ENCODE measurements around the gene CPNE4.

CPNE4 gene

GRCh38 chr3:131907796-131908195 lies 127.0 kb downstream of the CPNE4 start:
- Histone ChIP-seq H3K36me3 (no peaks in the 10 kb centered on the region), H3K4me3 (ENCODE audit: low read depth, low read length) (no peak overlapping the region), H3K9me3 (ENCODE audit: severe bottlenecking) (no peaks in the 10 kb centered on the region), H3K27me3 (ENCODE audit: insufficient read depth, low read depth, severe bottlenecking) (no peaks in the 10 kb centered on the region), H3K27ac (no peak overlapping the region)
- TF ChIP-seq, protein P1, sequence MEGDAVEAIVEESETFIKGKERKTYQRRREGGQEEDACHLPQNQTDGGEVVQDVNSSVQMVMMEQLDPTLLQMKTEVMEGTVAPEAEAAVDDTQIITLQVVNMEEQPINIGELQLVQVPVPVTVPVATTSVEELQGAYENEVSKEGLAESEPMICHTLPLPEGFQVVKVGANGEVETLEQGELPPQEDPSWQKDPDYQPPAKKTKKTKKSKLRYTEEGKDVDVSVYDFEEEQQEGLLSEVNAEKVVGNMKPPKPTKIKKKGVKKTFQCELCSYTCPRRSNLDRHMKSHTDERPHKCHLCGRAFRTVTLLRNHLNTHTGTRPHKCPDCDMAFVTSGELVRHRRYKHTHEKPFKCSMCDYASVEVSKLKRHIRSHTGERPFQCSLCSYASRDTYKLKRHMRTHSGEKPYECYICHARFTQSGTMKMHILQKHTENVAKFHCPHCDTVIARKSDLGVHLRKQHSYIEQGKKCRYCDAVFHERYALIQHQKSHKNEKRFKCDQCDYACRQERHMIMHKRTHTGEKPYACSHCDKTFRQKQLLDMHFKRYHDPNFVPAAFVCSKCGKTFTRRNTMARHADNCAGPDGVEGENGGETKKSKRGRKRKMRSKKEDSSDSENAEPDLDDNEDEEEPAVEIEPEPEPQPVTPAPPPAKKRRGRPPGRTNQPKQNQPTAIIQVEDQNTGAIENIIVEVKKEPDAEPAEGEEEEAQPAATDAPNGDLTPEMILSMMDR (IDR thresholded peaks at IDR 0.05; ENCODE audit: low read depth, low read length): no peak
- no peak for DNase-seq

GRCh38 chr3:131903988-131904415 lies 130.8 kb downstream of the CPNE4 start:
- no peak for DNase-seq
- H3K9me3 ChIP-seq (ENCODE audit: severe bottlenecking): no peaks in the 10 kb centered on the region
- H3K27ac ChIP-seq: no peak overlapping the region
- no peaks in the 10 kb centered on the region for H3K27me3 ChIP-seq (ENCODE audit: insufficient read depth, low read depth, severe bottlenecking)
- H3K36me3 ChIP-seq: no peaks in the 10 kb centered on the region
- no peak overlapping the region for H3K4me3 ChIP-seq (ENCODE audit: low read depth, low read length)
- TF ChIP-seq, protein P1 (IDR thresholded peaks at IDR 0.05; ENCODE audit: low read depth, low read length): no peak

- no peak overlapping the region for H3K27ac ChIP-seq
- H3K36me3 ChIP-seq: no peaks in the 10 kb centered on the region
- DNase-seq: no peak
- no peak overlapping the region for H3K4me3 ChIP-seq (ENCODE audit: low read depth, low read length)
- no peaks in the 10 kb centered on the region for H3K27me3 ChIP-seq (ENCODE audit: insufficient read depth, low read depth, severe bottlenecking)
- TF ChIP-seq, protein P1 (IDR thresholded peaks at IDR 0.05; ENCODE audit: low read depth, low read length): no peak
- H3K9me3 ChIP-seq (ENCODE audit: severe bottlenecking): no peaks in the 10 kb centered on the region
These were observed 133.1 kb downstream of the CPNE4 start for GRCh38 chr3:131901686-131902085.

DNA sequence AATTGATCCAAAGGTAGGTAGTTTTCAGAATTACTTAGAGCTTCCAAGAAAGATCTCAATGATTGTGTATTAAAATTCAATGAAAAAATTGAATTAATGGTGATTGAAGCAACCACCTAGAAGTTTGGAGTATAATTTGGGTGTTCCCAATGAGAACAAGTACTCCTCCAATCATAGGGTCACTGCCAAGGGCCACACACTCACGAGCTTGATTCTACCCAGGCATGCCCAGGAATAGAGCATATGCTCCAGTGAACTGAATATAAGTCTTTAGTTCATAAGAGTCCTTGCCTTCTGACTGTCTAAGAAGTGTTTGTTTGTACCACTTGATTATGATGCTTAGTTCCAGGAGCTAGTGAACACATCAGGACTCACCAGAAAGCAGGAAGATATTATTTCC lies 133.9 kb downstream of the CPNE4 start:
- TF ChIP-seq, protein P1 (IDR thresholded peaks at IDR 0.05; ENCODE audit: low read depth, low read length): no peak
- H3K4me3 ChIP-seq (ENCODE audit: low read depth, low read length): no peak overlapping the region
- H3K27me3 ChIP-seq (ENCODE audit: insufficient read depth, low read depth, severe bottlenecking): no peaks in the 10 kb centered on the region
- no peaks in the 10 kb centered on the region for H3K9me3 ChIP-seq (ENCODE audit: severe bottlenecking)
- H3K36me3 ChIP-seq: no peaks in the 10 kb centered on the region
- DNase-seq: no peak
- H3K27ac ChIP-seq: no peak overlapping the region

GRCh38 chr3:131899021-131899420 lies 135.8 kb downstream of the CPNE4 start:
- Histone ChIP-seq H3K4me3 (ENCODE audit: low read depth, low read length) (no peak overlapping the region), H3K36me3 (no peaks in the 10 kb centered on the region), H3K27me3 (ENCODE audit: insufficient read depth, low read depth, severe bottlenecking) (no peaks in the 10 kb centered on the region), H3K27ac (no peak overlapping the region), H3K9me3 (ENCODE audit: severe bottlenecking) (no peaks in the 10 kb centered on the region)
- TF ChIP-seq, protein P1 (IDR thresholded peaks at IDR 0.05; ENCODE audit: low read depth, low read length): no peak
- no peak for DNase-seq

GRCh38 chr3:131898346-131898745 lies 136.5 kb downstream of the CPNE4 start:
- Histone ChIP-seq H3K9me3 (ENCODE audit: severe bottlenecking) (no peaks in the 10 kb centered on the region), H3K4me3 (ENCODE audit: low read depth, low read length) (no peak overlapping the region)
- TF ChIP-seq, protein P1 (IDR thresholded peaks at IDR 0.05; ENCODE audit: low read depth, low read length): no peak

More at GRCh38 chr3:131898346-131898745, 136.5 kb downstream of the CPNE4 start:
- no peaks in the 10 kb centered on the region for H3K36me3 ChIP-seq
- no peaks in the 10 kb centered on the region for H3K27me3 ChIP-seq (ENCODE audit: insufficient read depth, low read depth, severe bottlenecking)
- no peak overlapping the region for H3K27ac ChIP-seq
- no peak for DNase-seq

Measured in WERI-Rb-1 (cell line).